Upper lobe of left lung (tissue), 6 donors: ENCODE measurements around the gene ACKR3. TPM values are rescaled to one million over a fixed set of nuclear protein-coding genes. Genes with fewer than 3 reads are reported as not detected.

Source experiments
- ATAC-seq, 2 donors: fragments of 200-7000 bp; cut with Tn5 transposase; one replicate each; pipeline ENCODE4 v1.9.1; 2022; ENCODE audit warnings: mild to moderate bottlenecking in 2 of 2, moderate library complexity in 2 of 2; ENCODE audit not compliant: low FRiP score in 2 of 2
- DNase-seq, 2 donors: peaks; one replicate each; pipeline ENCODE4 v3.0.0-alpha.2; 2019 to 2020
- H3K27ac ChIP-seq, 4 donors: fragments of 200-600 bp; sonication (generic); one replicate each; pipeline ENCODE4 v1.5.1; 2016 to 2019
- H3K27me3 ChIP-seq, 4 donors: fragments of 200-600 bp; sonication (generic); one replicate each; pipeline ENCODE4 v1.5.1; 2017 to 2019
- H3K36me3 ChIP-seq, 4 donors: fragments of 200-600 bp; sonication (generic); one replicate each; pipeline ENCODE4 v1.5.1; 2016 to 2019
- H3K4me1 ChIP-seq, 4 donors: fragments of 200-600 bp; sonication (generic); one replicate each; pipeline ENCODE4 v1.5.1; 2018 to 2019
- H3K4me3 ChIP-seq, 4 donors: fragments of 200-600 bp; sonication (generic); one replicate each; pipeline ENCODE4 v1.5.1; 2017 to 2019; ENCODE audit warnings: mild to moderate bottlenecking in 2 of 4, moderate library complexity in 1 of 4
- H3K9me3 ChIP-seq, 4 donors: fragments of 200-600 bp; sonication (generic); one replicate each; pipeline ENCODE4 v1.5.1; 2018 to 2019
- CTCF ChIP-seq, 6 experiments: fragments of 450-650 bp in 4 of 6; fragments of 200-600 bp in 2 of 6; sonication (generic) in 2 of 6; IDR thresholded peaks; one replicate each; pipeline ENCODE4 v1.5.1; 2016 to 2019; ENCODE audit warnings: antibody characterized with exemption in 6 of 6
- EP300 ChIP-seq, 4 donors: sonication (generic); formaldehyde crosslinking; IDR thresholded peaks; one replicate each; pipeline ENCODE4 v1.5.1; 2017; ENCODE audit warnings: antibody characterized with exemption in 4 of 4, control low read depth in 2 of 4
- POLR2A ChIP-seq, 4 donors: fragments of 450-650 bp; IDR thresholded peaks; one replicate each; pipeline ENCODE4 v1.5.1; 2016 to 2017; ENCODE audit warnings: antibody characterized with exemption in 4 of 4, mild to moderate bottlenecking in 2 of 4
- POLR2AphosphoS5 ChIP-seq, 2 donors: sonication (generic); formaldehyde crosslinking; IDR thresholded peaks; one replicate each; pipeline ENCODE4 v1.5.1; 2017; ENCODE audit warnings: antibody characterized with exemption in 2 of 2
- WGBS, 2 donors: methylation state at CpG; one replicate each; pipeline ENCODE4 v1.1.5; 2017 to 2018; 5-methylcytosine and 5-hydroxymethylcytosine counted together
- total RNA-seq, 6 donors: library from RNA; depleted of rRNA in 4 of 6; stranded (reverse); fragments of >200 nt in 4 of 6; gene quantifications; one replicate each; pipeline versions ENCODE4 v1.1.0 to v1.2.1, GENCODE V29; 2016 to 2021
- donor health status: DM: no; HTN: no; CAD: no; lungs with moderate emphysema.
- donor health status: DM: no; HTN: yes; CAD: no; lungs with severe emphysema.

ACKR3 gene
- total RNA-seq, 6 donors from 2014 or later = 3.9 to 28.5 (median 10.5) TPM

GRCh38 chr2:236531996-236532395 is 37.6 kb upstream of the ACKR3 start:
- Histone ChIP-seq H3K4me3 (no peak overlapping the region), H3K27ac (no peak overlapping the region), H3K36me3 (no peaks in the 10 kb centered on the region), H3K27me3 (no peaks in the 10 kb centered on the region), H3K4me1 (no peaks in the 10 kb centered on the region), H3K9me3 (no peaks in the 10 kb centered on the region)
- TF ChIP-seq EP300 (IDR thresholded peaks at IDR 0.05) (no peak), POLR2AphosphoS5 (IDR thresholded peaks at IDR 0.05) (no peak), POLR2A (IDR thresholded peaks at IDR 0.05) (no peak), CTCF (IDR thresholded peaks at IDR 0.05) (no peak)
- DNase-seq = no peak
- 92 to 94% methylated on average over 1 of the region's 1 CpG for WGBS, 2 donors
- ATAC-seq = no peak

- WGBS, 2 donors = 89 to 93% methylated on average over 3 to 4 of the region's 4 CpGs
- no peaks in the 10 kb centered on the region for H3K36me3 ChIP-seq
These were observed 36.3 kb upstream of the ACKR3 start for GRCh38 chr2:236533343-236533742.

GRCh38 chr2:236535024-236535423 is 34.6 kb upstream of the ACKR3 start:
- no peak for TF ChIP-seq POLR2A (IDR thresholded peaks at IDR 0.05)
- no peak for TF ChIP-seq CTCF (IDR thresholded peaks at IDR 0.05)
- TF ChIP-seq EP300 (IDR thresholded peaks at IDR 0.05) = no peak
- no peak for TF ChIP-seq POLR2AphosphoS5 (IDR thresholded peaks at IDR 0.05)
- ATAC-seq (no peak), DNase-seq (no peak)
- H3K27ac ChIP-seq = no peak overlapping the region
- 56 to 70% methylated on average over 5 of the region's 5 CpGs for WGBS, 2 donors
- no peaks in the 10 kb centered on the region for H3K9me3 ChIP-seq
- no peak overlapping the region for H3K4me3 ChIP-seq
- no peaks in the 10 kb centered on the region for H3K4me1 ChIP-seq
- H3K27me3 ChIP-seq = no peaks in the 10 kb centered on the region
- no peaks in the 10 kb centered on the region for H3K36me3 ChIP-seq

More at GRCh38 chr2:236533343-236533742, 36.3 kb upstream of the ACKR3 start:
- TF ChIP-seq CTCF (IDR thresholded peaks at IDR 0.05) (no peak), EP300 (IDR thresholded peaks at IDR 0.05) (no peak), POLR2AphosphoS5 (IDR thresholded peaks at IDR 0.05) (no peak), POLR2A (IDR thresholded peaks at IDR 0.05) (no peak)
- Histone ChIP-seq H3K27ac (no peak overlapping the region), H3K27me3 (no peaks in the 10 kb centered on the region), H3K9me3 (no peaks in the 10 kb centered on the region), H3K4me1 (no peaks in the 10 kb centered on the region), H3K4me3 (no peak overlapping the region)
- no peak for ATAC-seq
- DNase-seq = no peak

GRCh38 chr2:236536727-236537398 is 32.8 kb upstream of the ACKR3 start:
- TF ChIP-seq POLR2AphosphoS5 (IDR thresholded peaks at IDR 0.05) = no peak
- TF ChIP-seq CTCF (IDR thresholded peaks at IDR 0.05) = no peak
- TF ChIP-seq EP300 (IDR thresholded peaks at IDR 0.05) = no peak
- TF ChIP-seq POLR2A (IDR thresholded peaks at IDR 0.05) = no peak

GRCh38 chr2:236538242-236538641 is 31.4 kb upstream of the ACKR3 start:
- TF ChIP-seq CTCF (IDR thresholded peaks at IDR 0.05) = no peak
- no peak for TF ChIP-seq EP300 (IDR thresholded peaks at IDR 0.05)
- no peak for TF ChIP-seq POLR2A (IDR thresholded peaks at IDR 0.05)
- TF ChIP-seq POLR2AphosphoS5 (IDR thresholded peaks at IDR 0.05) = no peak
- ATAC-seq (no peak), DNase-seq (no peak)
- Histone ChIP-seq H3K36me3 (no peaks in the 10 kb centered on the region), H3K27ac (no peak overlapping the region), H3K27me3 (no peaks in the 10 kb centered on the region), H3K9me3 (no peaks in the 10 kb centered on the region), H3K4me1 (no peaks in the 10 kb centered on the region), H3K4me3 (peak overlapping the region in 2 of 4 donors; percentile 8 to 26)
- 47 to 63% methylated on average over 4 to 5 of the region's 5 CpGs for WGBS, 2 donors

More at GRCh38 chr2:236536727-236537398, 32.8 kb upstream of the ACKR3 start:
- Histone ChIP-seq H3K36me3 (no peaks in the 10 kb centered on the region), H3K27ac (peak overlapping the region in 1 of 4 donors; percentile 49), H3K27me3 (no peaks in the 10 kb centered on the region), H3K9me3 (no peaks in the 10 kb centered on the region), H3K4me1 (no peaks in the 10 kb centered on the region), H3K4me3 (peak overlapping the region in 1 of 4 donors; percentile 18)
- 68 to 79% methylated on average over 6 of the region's 6 CpGs for WGBS, 2 donors
- DNase-seq (no peak), ATAC-seq (peak in 1 of 2 donors; percentile 49)
